Activated CD4-positive, alpha-beta T cell treated with anti-CD3 and anti-CD28 coated beads for 36 hours (primary cell): Measurements from ENCODE around the gene SV2B. TPM values are rescaled to one million over a fixed set of nuclear protein-coding genes. Genes with fewer than 3 reads are reported as not detected.
A peak's percentile ranks its signal among the peaks of the same experiment; 100 is the strongest.

ENCODE experiments used
- ATAC-seq: fragments of 200-7000 bp; cut with Tn5 transposase; one replicate; pipeline ENCODE4 v1.10.0; 2021; ENCODE audit warnings: mild to moderate bottlenecking, moderate library complexity
- CTCF ChIA-PET: fragments of 350-600 bp; sonication (Branson Sonifier 250); formaldehyde crosslinking; loops from one replicate; lab custom pipeline; 2021; ENCODE audit warnings: antibody characterized with exemption; lab: Charles Lee
- POLR2A ChIA-PET: fragments of 350-600 bp; sonication (Branson Sonifier 250); formaldehyde crosslinking; loops from one replicate; lab custom pipeline; 2021; ENCODE audit warnings: antibody characterized with exemption, inconsistent platforms; lab: Charles Lee
- DNase-seq: peaks from one replicate; pipeline ENCODE4 v3.0.0-alpha.2; 2020
- H3K27ac Mint-ChIP-seq: one replicate; pipeline ENCODE4 v1.8.0; 2021; ENCODE audit warnings: mixed read lengths
- H3K27me3 Mint-ChIP-seq: one replicate; pipeline ENCODE4 v1.8.0; 2021; ENCODE audit warnings: mixed read lengths
- H3K36me3 Mint-ChIP-seq: one replicate; pipeline ENCODE4 v1.8.0; 2021; ENCODE audit warnings: low read depth, mixed read lengths
- H3K4me1 Mint-ChIP-seq: one replicate; pipeline ENCODE4 v1.8.0; 2021; ENCODE audit warnings: mixed read lengths
- H3K4me3 Mint-ChIP-seq: one replicate; pipeline ENCODE4 v1.8.0; 2021; ENCODE audit warnings: mild to moderate bottlenecking, moderate library complexity, mixed read lengths
- H3K9me3 Mint-ChIP-seq: one replicate; pipeline ENCODE4 v1.8.0; 2021; ENCODE audit warnings: low read depth, mixed read lengths
- intact Hi-C, 2 experiments: fragments of 100-400 bp; cut with DNase I in 1 of 2; cut with micrococcal nuclease in 1 of 2; formaldehyde crosslinking; loops; one replicate each; pipeline versions ENCODE4 v1.14.2 to v1.15.1; 2022 to 2024; cut with DNase I, micrococcal nuclease
- total RNA-seq, 2 experiments: library from RNA; stranded (reverse); gene quantifications; one replicate each; pipeline ENCODE4 v1.2.3, GENCODE V29; 2021

Gene SV2B
- under 1 TPM; 0.05 TPM for total RNA-seq

GRCh38 chr15:91099995-91100813 lies at the start of gene SV2B:
Gene SV2B (plus strand): TSS chr15:91100257. CDS start chr15:91226264, 126,007 bp downstream.
- no peak within 1 kb of the TSS for H3K27ac Mint-ChIP-seq
- H3K36me3 Mint-ChIP-seq = no peaks in the 10 kb centered on the region
- no peaks in the 10 kb centered on the region for H3K9me3 Mint-ChIP-seq
- intact Hi-C loops = no loop called here
- ChIA-PET CTCF (interaction anchor here (0.5 to 1.9 kb wide), 9 partner anchors 10 to 352 kb away, joined by 3 to 10 read pairs (median 4); no protein-coding TSS in a partner anchor), POLR2A (interaction anchor here (0.6 to 0.7 kb wide), 2 partner anchors 117 to 255 kb away, joined by 3 read pairs; no protein-coding TSS in a partner anchor)
- H3K27me3 Mint-ChIP-seq = peaks cover 64% of the 10 kb centered on the region
- peak within 1 kb of the TSS; percentile 61 for H3K4me3 Mint-ChIP-seq
- peaks cover 15% of the 10 kb centered on the region for H3K4me1 Mint-ChIP-seq
- peak; percentile 74 for DNase-seq
- ATAC-seq = peak; percentile 85

DNA sequence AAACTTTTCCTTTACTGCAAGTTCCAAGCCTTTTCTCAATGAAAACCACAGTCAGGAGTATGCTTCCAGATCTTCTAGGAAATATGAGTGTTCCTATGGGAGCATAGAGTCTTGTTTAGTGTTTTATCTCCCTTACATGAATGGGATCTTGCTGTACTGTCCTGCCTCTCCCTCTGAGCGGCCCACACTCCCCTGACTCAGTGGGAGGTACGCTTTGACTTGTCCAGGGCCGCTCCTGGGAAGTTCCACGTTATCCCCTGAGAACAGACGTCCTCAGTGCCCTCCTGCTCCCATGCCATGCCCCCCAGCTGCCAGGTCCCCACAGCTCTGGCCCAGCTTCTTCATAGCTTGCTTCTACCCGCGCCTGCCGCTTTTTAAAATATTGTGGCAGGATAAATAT lies 48.8 kb upstream of the SV2B start:
- Mint-ChIP-seq H3K36me3 (no peaks in the 10 kb centered on the region), H3K27me3 (peaks cover 20% of the 10 kb centered on the region), H3K27ac (no peak overlapping the region), H3K4me3 (no peak overlapping the region), H3K9me3 (no peaks in the 10 kb centered on the region), H3K4me1 (peaks cover 23% of the 10 kb centered on the region)
- ChIA-PET CTCF (no interaction called here), POLR2A (no interaction called here)
- DNase-seq (no peak), ATAC-seq (no peak)
- intact Hi-C loops = no loop called here

- Mint-ChIP-seq H3K27ac (no peak overlapping the region), H3K9me3 (no peaks in the 10 kb centered on the region), H3K4me1 (peaks cover under 1% of the 10 kb centered on the region), H3K4me3 (no peak overlapping the region), H3K27me3 (peaks cover 41% of the 10 kb centered on the region), H3K36me3 (no peaks in the 10 kb centered on the region)
- POLR2A ChIA-PET = no interaction called here
- intact Hi-C loops = loop anchor here in 1 of 2 experiments (1.0 kb wide), 1 partner anchor 216 kb away; no protein-coding TSS in a partner anchor
- no peak for DNase-seq
- no peak for ATAC-seq
- CTCF ChIA-PET = interaction anchor here (0.6 to 5.1 kb wide), 10 partner anchors 21 to 688 kb away, joined by 3 to 91 read pairs (median 3); partner anchors contain the start of gene RCCD1
Measured at GRCh38 chr15:91054816-91055215, 45.2 kb upstream of the SV2B start.

DNA sequence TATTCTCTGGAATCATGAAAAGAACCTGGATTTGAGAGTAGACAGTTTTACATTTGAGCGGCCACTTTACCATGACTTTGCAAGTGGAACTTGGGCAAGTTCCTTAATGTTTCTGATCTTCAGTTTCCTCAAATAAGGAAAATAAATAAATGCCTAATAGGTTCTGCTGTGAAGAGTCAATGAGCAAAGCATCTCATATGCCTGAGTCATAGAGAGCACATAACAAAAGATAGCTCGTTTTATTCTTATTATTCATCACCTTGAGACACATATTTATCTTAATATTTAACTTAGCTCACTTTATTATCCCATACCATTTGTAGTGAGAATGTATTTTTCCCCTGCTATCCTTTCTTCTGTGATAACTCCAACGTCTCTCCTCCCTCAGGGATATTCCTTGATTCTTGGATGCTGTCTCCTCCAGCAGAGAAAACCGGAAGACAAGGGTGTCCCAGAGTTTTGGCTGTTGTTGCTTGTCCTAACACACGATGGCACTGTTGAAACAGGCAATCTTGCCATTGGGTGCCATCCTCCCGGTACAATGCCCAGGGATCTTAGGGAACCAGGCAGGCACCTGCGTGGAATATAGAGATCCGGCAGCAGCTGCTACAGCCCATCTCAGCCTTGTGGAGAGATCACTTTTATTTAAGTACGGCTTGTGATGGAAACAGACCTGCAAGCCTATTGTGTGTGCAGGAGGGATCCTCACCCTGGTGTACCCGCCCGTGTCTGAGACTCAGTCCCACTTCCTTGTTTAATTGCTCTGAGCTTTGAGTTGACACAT lies 44.3 kb upstream of the SV2B start:
- H3K36me3 Mint-ChIP-seq = no peaks in the 10 kb centered on the region
- no peak overlapping the region for H3K4me3 Mint-ChIP-seq
- DNase-seq (peak; percentile 61), ATAC-seq (peak; percentile 42)
- H3K4me1 Mint-ChIP-seq = no peaks in the 10 kb centered on the region
- intact Hi-C loops = loop anchor here (1.0 to 2.0 kb wide), 4 partner anchors 89 to 216 kb away; no protein-coding TSS in a partner anchor
- H3K27ac Mint-ChIP-seq = no peak overlapping the region
- no peaks in the 10 kb centered on the region for H3K9me3 Mint-ChIP-seq
- ChIA-PET POLR2A (interaction anchor here (1.0 kb wide), 1 partner anchor 216 kb away, joined by 3 read pairs; no protein-coding TSS in a partner anchor), CTCF (interaction anchor here (0.6 to 5.1 kb wide), 27 partner anchors 8 to 1758 kb away, joined by 3 to 91 read pairs (median 3); partner anchors contain the start of genes RCCD1 and SV2B)
- peaks cover 44% of the 10 kb centered on the region for H3K27me3 Mint-ChIP-seq

DNA sequence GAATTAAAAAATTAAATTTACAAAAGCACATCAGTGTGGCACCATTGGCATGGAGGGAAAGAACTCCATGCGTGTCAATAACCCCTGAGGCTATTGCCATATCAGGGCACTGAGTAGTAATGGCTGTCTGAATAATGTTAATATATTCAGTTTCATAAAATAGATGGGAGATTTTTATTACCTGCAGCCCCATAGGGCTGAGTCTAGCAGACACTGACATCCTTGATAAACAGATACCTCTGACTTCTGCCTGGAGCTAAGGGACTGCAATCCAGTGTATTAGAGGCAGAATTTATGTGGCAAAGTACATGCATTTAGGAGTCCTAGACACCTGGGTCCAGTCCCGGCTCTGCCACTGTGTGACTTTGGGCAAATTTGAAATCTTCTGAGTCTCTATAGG lies 38.8 kb upstream of the SV2B start:
- ChIA-PET CTCF (interaction anchor here (0.6 kb wide), 1 partner anchor 154 kb away, joined by 3 read pairs; no protein-coding TSS in a partner anchor), POLR2A (no interaction called here)
- ATAC-seq (no peak), DNase-seq (no peak)
- Mint-ChIP-seq H3K9me3 (peaks cover 7% of the 10 kb centered on the region), H3K27ac (no peak overlapping the region), H3K4me1 (no peaks in the 10 kb centered on the region), H3K27me3 (peaks cover 29% of the 10 kb centered on the region), H3K4me3 (no peak overlapping the region), H3K36me3 (no peaks in the 10 kb centered on the region)
- intact Hi-C loops = no loop called here

GRCh38 chr15:91061997-91062396 lies 38.1 kb upstream of the SV2B start:
- Mint-ChIP-seq H3K27me3 (peaks cover 24% of the 10 kb centered on the region), H3K27ac (no peak overlapping the region), H3K36me3 (no peaks in the 10 kb centered on the region), H3K4me1 (no peaks in the 10 kb centered on the region), H3K9me3 (peaks cover 7% of the 10 kb centered on the region), H3K4me3 (no peak overlapping the region)
- ATAC-seq = no peak
- DNase-seq = no peak
- intact Hi-C loops = no loop called here
- ChIA-PET CTCF (interaction anchor here (1.3 kb wide), 2 partner anchors 208 to 210 kb away, joined by 4 to 5 read pairs; no protein-coding TSS in a partner anchor), POLR2A (no interaction called here)

- DNase-seq = no peak
- no peaks in the 10 kb centered on the region for H3K36me3 Mint-ChIP-seq
- H3K9me3 Mint-ChIP-seq = peaks cover 7% of the 10 kb centered on the region
- ChIA-PET CTCF (no interaction called here), POLR2A (no interaction called here)
- H3K27ac Mint-ChIP-seq = no peak overlapping the region
- H3K4me3 Mint-ChIP-seq = no peak overlapping the region
- peaks cover 15% of the 10 kb centered on the region for H3K27me3 Mint-ChIP-seq
- no peaks in the 10 kb centered on the region for H3K4me1 Mint-ChIP-seq
- intact Hi-C loops = no loop called here
- no peak for ATAC-seq
Measured at GRCh38 chr15:91065505-91065904, 34.6 kb upstream of the SV2B start.

DNA sequence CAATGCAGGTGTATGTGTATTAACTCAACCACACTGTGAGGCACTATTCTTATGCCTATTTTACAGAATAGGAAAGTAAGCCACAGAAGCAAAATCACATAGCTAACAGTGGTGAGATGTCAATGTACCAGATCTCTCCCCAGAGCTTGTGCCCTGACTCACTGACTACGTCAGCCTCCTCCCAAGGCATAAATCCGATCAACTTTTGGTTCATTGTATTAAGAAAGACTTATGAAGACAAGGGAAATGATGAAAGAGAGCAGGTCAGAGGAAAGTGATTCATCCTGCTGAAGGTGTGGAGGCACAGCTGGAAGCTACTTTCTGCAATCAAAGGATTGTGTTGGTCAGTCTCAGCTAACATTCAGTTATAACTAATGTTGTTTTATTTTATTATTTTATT lies 33.0 kb upstream of the SV2B start:
- POLR2A ChIA-PET = no interaction called here
- DNase-seq (no peak), ATAC-seq (no peak)
- H3K4me1 Mint-ChIP-seq = no peaks in the 10 kb centered on the region
- CTCF ChIA-PET = interaction anchor here (1.0 to 1.6 kb wide), 3 partner anchors 10 to 205 kb away, joined by 3 to 7 read pairs (median 6); no protein-coding TSS in a partner anchor
- H3K27me3 Mint-ChIP-seq = peaks cover 17% of the 10 kb centered on the region
- H3K27ac Mint-ChIP-seq = no peak overlapping the region
- H3K9me3 Mint-ChIP-seq = peaks cover 7% of the 10 kb centered on the region
- intact Hi-C loops = no loop called here
- H3K4me3 Mint-ChIP-seq = no peak overlapping the region
- no peaks in the 10 kb centered on the region for H3K36me3 Mint-ChIP-seq

DNA sequence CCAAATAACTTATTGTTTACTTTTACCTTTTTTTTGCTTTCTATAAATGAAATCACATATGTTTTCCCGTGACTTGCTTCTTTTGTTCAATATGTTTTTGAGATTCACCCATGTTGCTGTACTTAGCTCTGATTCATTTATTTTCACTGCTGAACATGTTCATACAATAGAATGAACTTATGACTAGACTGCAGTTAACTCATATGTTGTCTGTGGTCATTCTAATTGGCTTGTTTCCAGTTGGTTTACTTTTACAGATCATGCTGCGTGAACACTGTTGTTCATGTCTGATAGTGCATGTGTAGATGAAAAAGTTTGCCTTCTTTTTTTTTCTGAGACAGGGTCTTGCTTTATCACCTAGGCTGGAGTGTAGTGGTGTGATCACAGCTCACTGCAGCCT lies 31.6 kb upstream of the SV2B start:
- ChIA-PET CTCF (interaction anchor here (0.8 to 1.6 kb wide), 2 partner anchors 204 to 1232 kb away, joined by 4 to 7 read pairs; no protein-coding TSS in a partner anchor), POLR2A (interaction anchor here (0.6 kb wide), 1 partner anchor 85 kb away, joined by 5 read pairs; no protein-coding TSS in a partner anchor)
- intact Hi-C loops = no loop called here
- Mint-ChIP-seq H3K27ac (no peak overlapping the region), H3K36me3 (no peaks in the 10 kb centered on the region), H3K27me3 (peaks cover 22% of the 10 kb centered on the region), H3K9me3 (peaks cover 7% of the 10 kb centered on the region), H3K4me1 (no peaks in the 10 kb centered on the region), H3K4me3 (no peak overlapping the region)
- DNase-seq (no peak), ATAC-seq (no peak)

GRCh38 chr15:91068966-91069365 lies 31.1 kb upstream of the SV2B start:
- intact Hi-C loops = no loop called here
- DNase-seq (no peak), ATAC-seq (no peak)
- Mint-ChIP-seq H3K4me1 (no peaks in the 10 kb centered on the region), H3K27ac (no peak overlapping the region), H3K27me3 (peaks cover 22% of the 10 kb centered on the region), H3K36me3 (no peaks in the 10 kb centered on the region), H3K4me3 (no peak overlapping the region), H3K9me3 (peaks cover 7% of the 10 kb centered on the region)
- POLR2A ChIA-PET = no interaction called here
- CTCF ChIA-PET = no interaction called here

GRCh38 chr15:91070872-91071271 lies 29.2 kb upstream of the SV2B start:
- Mint-ChIP-seq H3K9me3 (no peaks in the 10 kb centered on the region), H3K36me3 (no peaks in the 10 kb centered on the region), H3K27ac (no peak overlapping the region), H3K27me3 (peaks cover 22% of the 10 kb centered on the region), H3K4me1 (no peaks in the 10 kb centered on the region), H3K4me3 (no peak overlapping the region)
- intact Hi-C loops = no loop called here
- ATAC-seq (no peak), DNase-seq (no peak)
- ChIA-PET CTCF (interaction anchor here (1.4 kb wide), 1 partner anchor 15 kb away, joined by 4 read pairs; no protein-coding TSS in a partner anchor), POLR2A (no interaction called here)
